HG03135 (cell line): ENCODE measurements around the gene NCAM1.

ENCODE experiments used
- ATAC-seq: cut with Tn5 transposase; IDR thresholded peaks from one replicate; pipeline ENCODE4 v1.9.1; 2021; ENCODE audit warnings: mild to moderate bottlenecking, moderate library complexity; ENCODE audit not compliant: unreplicated experiment

Gene NCAM1

DNA sequence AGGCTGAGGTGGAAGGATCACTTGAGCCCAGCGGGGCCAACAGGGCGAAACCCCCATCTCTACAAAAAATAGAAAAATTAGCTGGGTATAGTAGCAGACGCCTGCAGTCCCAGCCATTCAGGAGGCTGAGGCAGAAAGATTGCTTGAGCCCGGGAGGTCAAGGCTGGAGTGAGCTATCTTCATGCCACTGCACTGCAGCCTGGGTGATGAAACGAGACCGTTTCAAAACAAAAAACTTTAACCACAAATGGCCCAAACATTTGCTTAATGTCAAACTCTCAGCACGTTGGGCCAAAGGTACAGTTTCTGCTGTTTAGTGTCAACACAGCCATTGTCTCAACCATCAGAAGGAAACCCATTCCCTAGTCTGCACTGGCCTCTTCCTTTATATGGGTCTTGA lies 284.0 kb downstream of the NCAM1 start:
- no peak for ATAC-seq

- no peak for ATAC-seq
Observed at GRCh38 chr11:113247221-113247620, 286.0 kb downstream of the NCAM1 start.

GRCh38 chr11:113247966-113248365 lies 286.7 kb downstream of the NCAM1 start:
- no peak for ATAC-seq

DNA sequence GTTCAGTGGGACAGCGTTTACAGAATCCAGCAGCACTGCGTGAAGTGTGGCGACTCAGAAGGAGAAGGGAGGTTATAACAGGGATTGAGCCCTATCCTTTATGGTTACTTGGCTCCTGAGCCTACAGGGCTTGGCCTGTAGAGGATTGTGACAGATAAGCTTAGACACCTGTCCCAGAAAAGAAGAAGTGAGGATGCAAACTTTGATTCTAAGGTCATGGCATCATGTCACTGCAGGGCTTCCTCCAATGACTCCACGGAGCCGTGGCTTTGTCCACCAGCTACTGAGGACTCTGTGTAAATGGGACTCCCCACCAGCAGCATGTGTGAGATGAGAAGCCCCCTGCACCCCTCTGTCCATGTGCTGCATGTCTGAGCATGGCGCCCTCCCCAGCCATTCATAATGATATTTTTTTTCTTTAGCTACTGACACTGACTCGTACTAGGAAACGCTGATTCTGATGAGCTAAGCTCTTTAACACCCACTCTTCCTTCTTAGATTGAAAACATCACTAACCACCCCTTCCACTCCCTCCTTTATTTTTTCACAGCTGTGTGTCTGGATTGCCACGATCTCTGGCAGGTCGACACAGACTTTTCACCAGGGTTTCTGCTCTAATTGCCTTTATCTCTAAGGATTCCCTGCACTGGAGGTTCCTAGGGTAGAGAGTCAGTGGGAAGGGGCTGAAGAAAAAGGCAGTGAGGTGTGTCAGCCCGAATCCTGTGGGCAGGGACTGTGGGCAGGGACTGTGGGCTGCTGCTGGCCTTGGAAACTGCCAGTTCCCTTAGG lies 287.7 kb downstream of the NCAM1 start:
- no peak for ATAC-seq

GRCh38 chr11:113249491-113249763 lies 288.2 kb downstream of the NCAM1 start:
- no peak for ATAC-seq

GRCh38 chr11:113249786-113250185 lies 288.6 kb downstream of the NCAM1 start:
- no peak for ATAC-seq

- ATAC-seq = no peak
Observed at GRCh38 chr11:113251281-113251680, 290.1 kb downstream of the NCAM1 start.

DNA sequence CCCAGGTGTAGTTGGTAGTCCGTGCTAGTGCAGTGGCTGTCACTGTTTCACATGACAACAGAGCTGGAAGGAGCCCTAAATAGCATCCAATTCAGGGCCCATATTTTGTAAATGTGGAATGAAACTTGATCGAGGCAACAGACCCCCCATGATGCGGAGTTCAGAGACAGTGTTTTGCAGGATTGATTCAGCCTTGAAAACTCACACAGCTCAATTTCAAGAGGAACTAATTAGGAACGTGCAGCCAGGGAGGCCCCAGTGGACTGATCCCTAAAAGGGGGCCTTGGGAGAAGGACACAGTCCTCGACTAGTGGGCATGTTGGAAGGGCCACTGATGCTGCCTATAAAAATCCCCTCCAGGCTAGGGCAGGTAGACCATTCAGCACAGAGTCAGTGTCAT lies 292.2 kb downstream of the NCAM1 start:
- no peak for ATAC-seq

DNA sequence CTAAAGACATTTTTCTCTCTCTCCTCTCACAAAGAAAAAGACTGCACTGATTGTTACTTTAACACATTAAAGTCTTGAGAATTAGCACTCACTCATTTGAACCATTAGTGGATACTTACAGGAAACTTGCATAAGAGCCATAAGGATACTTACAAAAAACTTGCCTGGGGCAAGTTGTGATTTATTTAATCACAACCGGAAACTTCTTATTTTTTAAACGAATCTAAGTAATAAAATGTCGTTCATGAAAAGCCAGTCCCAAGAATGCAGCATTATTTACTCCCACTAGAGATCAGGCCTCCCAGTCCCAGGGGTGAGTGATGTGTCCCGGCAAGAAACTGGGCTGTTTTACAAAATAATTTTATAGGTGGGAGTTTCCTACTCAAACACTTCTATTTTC lies 293.9 kb downstream of the NCAM1 start:
- ATAC-seq = no peak

DNA sequence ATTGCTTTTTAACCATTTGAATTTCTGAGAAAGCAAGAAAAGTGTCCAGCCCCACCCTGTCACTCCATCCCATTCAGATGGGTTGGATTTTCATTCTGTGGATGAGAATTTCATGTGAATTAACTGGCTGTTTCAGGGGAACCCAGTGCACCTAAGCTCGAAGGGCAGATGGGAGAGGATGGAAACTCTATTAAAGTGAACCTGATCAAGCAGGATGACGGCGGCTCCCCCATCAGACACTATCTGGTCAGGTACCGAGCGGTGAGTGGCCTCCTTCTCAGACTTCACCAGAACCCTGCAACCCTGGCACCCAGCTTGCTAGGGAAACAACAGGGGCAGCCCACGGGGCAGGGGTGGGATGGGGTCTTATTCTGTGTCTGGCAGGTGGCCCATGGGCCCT lies 294.5 kb downstream of the NCAM1 start:
- ATAC-seq = no peak

GRCh38 chr11:113256431-113257202 lies 295.4 kb downstream of the NCAM1 start:
- ATAC-seq = no peak

GRCh38 chr11:113260096-113260425 lies 298.8 kb downstream of the NCAM1 start:
- no peak for ATAC-seq

- no peak for ATAC-seq
Observed at GRCh38 chr11:113260541-113260940, 299.3 kb downstream of the NCAM1 start.

- ATAC-seq = no peak
Observed at GRCh38 chr11:113261709-113262475, 300.7 kb downstream of the NCAM1 start.

GRCh38 chr11:113262594-113262993 lies 301.4 kb downstream of the NCAM1 start:
- ATAC-seq = no peak

GRCh38 chr11:113263458-113264259 lies 302.4 kb downstream of the NCAM1 start:
- ATAC-seq = no peak

DNA sequence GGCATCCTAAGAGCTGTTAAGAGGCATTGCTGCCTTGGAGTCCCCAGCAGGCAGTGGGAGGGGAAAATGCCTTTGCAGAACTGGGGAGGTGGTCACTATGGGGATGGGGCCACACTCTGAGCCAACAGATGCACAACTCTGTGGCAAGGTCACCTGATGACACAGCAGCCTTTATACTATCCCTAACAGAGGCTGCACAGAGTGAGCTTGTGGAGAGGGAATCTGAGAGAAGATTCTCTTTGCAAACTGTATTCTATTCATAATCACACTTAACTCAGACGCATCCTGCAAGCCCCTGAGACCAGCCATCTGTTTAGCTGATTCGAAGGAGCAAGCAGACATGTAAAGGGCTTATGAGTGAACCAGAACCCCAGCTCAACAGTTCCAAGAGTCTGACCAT lies 304.1 kb downstream of the NCAM1 start:
- no peak for ATAC-seq

DNA sequence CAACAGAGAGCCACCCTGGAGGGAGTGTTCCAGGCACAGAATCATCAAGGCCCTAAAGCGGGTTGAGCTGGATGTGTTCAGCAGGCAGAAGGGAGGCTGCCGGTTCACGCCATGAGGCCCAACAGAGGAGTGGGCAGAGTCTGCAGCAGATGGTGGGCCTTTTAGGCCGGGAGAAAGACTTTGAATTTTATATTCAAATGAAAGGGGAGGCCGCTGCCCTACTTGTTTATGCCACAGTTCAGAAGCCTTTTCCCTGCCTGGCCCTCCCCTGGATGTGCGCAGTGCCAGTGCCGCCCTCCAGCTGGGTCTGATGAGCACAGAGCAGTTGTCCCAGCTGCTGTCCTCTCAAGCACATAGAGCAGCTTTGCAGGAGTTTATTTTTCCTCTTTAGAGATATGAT lies 306.3 kb downstream of the NCAM1 start:
- ATAC-seq = no peak

- no peak for ATAC-seq
Observed at GRCh38 chr11:113269096-113269495, 307.9 kb downstream of the NCAM1 start.

DNA sequence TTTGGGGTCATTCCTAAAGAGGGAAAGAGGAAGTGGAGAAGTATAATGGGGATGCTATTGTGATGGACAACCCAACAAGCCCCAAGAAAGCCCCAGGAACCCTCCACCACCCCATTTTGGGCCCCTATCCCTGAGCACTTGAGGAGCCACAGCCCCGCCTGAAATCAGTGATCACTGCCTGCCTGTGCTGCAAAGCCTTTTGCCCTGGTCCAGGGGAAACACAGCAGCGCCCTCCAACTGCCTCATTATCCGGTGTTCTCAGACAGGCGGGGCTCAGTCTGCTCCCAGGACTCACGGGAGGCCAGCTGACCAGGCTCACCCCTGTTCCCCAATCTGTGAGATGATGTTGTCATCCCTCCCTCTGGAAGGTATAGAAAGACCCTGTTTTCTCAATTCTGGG lies 308.4 kb downstream of the NCAM1 start:
- ATAC-seq = no peak

GRCh38 chr11:113270080-113270479 lies 308.9 kb downstream of the NCAM1 start:
- ATAC-seq = no peak
